GM11168 (cell line): Measurements from ENCODE around the gene LRP6.
"Not testable (repeated sequence)": the region's sequence is repeated elsewhere in the genome, so short reads cannot be mapped to it uniquely, and the experiment has no call there.

Experiments
- in situ Hi-C: fragments of 300-500 bp; cut with MboI; formaldehyde crosslinking; loops from one replicate; pipeline ENCODE4 v1.12.0; 2022; ENCODE audit warnings: low sequenced_read_pairs; ENCODE audit not compliant: unreplicated experiment

The LRP6 gene

DNA sequence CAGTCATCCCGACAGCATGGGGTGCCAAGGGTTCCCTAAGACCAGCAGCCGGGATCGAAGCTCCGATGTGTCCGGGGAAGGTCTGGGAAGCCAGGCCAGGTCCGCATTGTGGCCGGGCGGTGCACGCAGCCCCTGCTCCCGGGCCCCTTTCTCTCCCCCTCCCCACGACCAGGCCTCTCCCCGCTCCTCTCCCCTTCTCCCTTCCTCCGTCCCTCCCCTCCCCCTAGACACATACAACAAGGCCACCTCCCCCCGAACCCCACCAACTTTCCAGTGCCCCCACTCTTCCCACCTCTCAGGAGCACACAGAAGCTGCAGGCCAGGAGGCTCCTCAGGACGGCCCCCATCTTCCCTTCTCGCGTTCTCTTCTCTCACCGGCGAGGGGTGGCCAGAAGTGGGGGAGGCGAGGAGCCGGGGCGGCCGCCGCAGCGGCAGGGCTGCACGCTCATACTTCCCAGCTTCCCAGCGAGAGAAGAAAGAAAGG lies 413 bp downstream of the LRP6 start:
- in situ Hi-C loops: no loop called here

DNA sequence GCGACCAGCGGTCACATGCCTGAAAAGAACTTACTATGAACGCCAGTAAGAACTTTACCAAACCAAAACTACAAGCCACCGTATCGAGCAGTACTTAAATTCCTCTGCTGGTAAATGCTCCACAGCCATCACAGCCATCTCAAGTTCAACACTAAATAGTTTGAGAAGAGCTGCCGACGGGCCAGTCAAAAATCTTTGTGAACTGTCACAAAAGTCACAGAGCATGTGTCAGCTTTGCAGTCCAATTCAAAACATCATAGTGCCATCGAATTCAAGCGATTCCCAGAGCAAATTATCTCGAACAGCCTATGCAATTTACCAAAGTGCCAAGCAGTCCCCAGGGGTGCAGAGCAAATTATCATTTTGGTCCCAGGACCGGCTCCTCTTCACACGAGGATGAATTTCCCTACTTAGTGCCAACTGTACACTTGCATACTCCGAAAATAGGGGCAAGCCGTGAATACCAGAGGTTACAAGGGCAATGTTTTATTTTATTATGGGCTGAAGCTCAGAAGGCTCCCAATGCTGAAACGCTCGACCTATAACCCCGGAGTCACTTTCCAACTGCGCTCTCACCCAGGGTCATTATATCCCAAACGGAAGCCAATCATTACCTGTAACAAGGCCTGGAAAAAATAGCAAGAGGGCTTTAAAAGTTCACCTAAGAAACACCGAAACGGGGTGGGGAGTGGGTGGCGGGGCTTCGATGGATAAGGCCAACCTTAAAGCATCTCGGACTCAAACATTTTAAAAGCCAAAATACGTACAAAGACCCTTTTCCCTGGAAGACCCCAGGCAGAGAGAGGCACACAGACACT lies 1.1 kb downstream of the LRP6 start:
- in situ Hi-C loops: no loop called here

DNA sequence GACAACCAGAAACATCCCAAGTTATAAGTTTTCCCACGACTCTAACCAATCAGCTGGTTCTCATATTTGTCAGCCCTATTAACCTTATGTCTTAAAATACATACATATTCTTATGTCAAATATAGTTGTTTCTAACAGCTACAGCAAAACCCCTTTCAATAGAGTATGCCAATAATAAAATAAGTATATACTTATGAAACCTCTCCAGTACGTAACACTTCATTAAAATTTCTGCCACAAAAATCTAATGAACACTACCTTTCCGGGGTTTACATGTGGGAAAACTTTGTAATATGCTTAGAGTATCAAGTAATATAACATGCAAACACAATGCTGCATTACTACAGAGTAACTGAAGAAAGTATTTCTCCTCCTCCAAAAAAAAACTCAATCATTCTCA lies 1.8 kb downstream of the LRP6 start:
- in situ Hi-C loops: no loop called here

DNA sequence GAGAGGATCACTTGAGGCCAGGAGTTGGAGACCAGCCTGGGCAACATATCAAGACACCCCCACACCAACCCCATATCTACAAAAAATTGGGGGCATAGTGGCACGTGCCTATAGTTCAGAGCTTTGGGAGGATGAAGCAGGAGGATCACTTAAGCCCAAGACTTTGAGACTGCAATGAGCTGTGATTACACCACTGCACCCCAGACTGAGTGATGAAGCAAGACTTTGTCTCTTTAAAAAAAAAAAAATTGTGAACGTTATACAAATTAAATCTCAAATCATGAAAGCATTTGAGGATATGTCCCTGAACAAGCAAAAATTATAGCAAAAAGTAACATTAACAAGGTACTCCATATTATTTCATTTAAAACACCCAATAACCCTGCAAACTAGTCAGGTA lies 2.9 kb downstream of the LRP6 start:
- in situ Hi-C loops: no loop called here

DNA sequence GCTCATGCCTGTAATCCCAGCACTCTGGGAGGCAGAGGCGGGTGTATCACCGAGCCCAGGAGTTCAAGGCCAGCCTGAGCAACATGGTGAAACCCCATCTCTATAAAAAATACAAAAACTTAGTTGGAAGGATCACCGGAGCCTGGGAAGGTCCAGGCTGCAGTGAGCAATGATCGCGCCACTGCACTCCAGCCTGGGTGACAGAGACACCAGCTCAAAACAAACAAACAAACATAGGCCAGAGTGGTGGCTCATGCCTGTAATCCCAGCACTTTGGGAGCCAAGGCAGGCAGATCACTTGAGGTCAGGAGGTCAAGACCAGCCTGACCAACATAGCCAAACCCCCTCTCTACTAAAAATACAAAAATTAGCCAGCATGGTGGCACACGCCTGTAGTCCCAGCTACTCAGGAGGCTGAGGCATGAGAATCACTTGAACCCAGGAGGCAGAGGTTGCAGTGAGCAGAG lies 10.5 kb downstream of the LRP6 start:
- in situ Hi-C loops: not testable (repeated sequence)

DNA sequence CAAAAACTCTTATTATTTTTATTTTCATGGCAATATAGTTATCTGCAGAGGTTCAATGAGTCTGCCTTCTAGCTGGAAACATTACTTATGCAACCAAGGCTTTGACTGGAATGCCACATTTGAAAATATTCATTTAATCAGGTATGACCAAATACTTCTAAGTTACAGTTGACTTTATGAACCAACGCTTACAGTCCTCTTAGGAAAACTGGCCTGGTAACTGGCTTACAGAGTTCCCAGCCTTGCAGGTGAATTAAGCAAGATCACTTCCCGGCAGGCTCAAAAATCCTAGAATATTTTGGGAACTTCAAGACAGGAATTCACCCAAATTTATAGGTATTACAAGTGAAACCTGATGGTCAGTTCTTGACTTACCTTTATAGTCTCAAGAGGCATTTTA lies 12.3 kb downstream of the LRP6 start:
- in situ Hi-C loops: no loop called here

DNA sequence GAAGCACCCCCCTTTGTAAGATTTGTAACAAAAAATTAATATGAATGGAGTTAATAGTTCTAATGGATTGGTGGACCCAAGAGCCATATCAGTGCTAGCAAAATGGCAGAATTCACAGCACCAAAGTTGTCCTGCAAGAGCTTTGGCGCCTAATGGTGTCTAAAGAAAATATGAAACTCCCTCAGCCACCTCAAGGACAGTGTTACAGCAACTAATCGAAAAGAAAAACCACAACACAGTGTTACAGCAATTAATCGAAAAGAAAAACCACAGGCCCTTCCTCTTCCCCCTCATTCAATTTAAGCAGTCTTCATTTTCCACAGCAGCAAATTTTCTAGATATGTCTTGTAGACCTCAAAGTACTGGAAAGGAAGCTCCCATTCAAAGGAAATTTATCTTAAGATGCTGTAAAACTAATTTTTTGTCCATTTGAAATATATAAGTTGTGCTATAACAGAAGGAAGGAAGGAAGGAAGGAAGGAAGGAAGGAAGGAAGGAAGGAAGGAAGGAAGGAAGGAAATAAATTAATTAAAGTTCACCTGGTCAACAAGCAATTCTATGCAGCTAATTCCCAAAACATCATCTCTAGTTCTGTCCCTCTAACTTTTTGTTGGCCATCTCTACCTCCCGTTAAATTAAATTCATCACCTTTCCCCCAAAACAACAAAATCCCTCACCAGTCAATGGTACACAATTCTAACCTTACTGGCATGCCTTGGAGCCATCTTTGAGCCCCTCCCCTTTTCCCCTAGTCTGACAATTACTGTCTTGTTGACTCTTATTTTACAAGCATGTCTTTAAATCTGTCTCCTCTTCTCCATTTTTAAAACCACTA lies 17.4 kb downstream of the LRP6 start:
- in situ Hi-C loops: no loop called here

DNA sequence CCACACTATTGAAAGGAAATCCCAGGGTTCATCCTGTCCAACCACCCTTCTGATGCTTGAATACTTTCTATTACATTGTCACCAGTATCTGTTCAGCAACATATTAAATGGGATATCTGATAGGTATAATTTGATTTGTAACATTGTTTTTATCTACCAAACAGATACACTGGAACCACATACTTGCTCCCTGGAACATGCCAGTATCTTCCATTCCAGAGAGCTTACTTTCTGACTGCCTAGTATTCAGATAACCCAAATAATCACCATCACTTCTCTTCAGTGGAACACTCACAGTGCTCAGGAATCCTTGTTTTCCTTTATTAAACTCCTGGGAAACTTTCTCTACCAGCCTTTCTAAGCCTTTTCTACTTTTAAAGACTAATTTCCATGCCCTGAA lies 19.3 kb downstream of the LRP6 start:
- in situ Hi-C loops: no loop called here

DNA sequence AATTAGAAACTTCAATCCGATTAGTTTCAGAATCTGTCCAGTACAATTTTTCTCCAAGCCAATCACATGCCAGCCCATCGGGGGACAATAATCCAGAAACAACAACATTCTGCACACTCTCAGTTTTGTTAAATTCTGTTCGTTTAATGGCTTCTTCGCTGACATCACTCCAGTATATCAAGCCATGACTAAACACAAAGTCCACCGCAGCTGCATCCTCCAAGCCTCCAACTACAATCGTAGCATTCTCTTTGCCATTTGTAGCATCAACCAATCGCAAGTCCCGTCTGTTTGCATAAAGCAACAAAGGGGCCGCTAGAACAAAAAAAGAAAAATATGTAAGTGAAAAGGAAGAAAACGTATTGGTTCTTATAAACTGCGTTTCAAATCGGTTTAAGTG lies 22.5 kb downstream of the LRP6 start:
- in situ Hi-C loops: no loop called here

DNA sequence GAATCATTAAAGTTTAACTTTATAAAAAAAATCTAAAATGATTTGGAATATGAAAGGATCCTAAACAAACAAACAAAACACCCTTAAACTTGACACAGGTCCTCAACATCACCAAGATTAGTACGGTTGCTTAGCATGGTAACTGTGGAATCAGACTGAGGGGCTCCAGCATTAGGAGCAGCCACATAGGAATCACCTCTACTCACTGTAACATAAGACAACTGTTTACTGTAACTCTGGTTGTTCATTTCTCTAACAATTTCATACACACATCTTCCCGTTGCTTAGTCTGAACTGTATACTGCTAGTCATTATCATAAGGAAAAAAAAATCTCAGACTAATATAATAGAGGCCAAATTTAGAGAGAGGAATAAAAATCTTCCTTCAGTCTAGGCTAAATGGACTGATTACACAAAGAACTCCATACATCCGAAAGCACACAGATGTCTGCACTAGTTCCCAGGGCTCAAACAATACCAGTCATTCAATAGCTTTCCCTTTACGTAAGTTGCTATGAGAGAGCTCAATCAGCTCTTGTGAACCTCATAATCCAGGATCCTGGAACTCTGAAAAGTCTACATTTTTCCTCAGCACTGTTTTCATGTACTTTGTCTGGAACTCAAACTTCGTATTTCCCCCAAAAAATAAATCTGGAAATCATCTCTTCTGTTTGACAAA lies 26.0 kb downstream of the LRP6 start:
- in situ Hi-C loops: no loop called here

DNA sequence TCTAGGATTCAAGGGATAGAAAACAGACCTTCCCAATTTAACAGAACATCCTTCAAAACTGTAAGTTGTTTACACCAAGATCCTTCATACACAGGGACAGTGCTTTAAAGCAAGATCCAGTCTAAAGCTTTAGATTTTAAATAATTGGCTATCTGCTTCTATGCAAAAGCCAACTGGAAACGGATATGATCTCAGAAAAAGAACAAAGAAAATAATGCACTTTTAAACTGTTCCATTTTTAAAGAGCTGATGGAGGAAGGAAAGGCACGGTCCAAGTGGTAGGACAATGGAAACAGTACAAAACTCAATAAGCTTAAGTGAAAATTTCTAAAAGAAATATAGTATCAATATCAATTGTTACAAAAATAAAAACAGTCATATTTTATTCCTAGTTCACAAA lies 27.7 kb downstream of the LRP6 start:
- in situ Hi-C loops: no loop called here

DNA sequence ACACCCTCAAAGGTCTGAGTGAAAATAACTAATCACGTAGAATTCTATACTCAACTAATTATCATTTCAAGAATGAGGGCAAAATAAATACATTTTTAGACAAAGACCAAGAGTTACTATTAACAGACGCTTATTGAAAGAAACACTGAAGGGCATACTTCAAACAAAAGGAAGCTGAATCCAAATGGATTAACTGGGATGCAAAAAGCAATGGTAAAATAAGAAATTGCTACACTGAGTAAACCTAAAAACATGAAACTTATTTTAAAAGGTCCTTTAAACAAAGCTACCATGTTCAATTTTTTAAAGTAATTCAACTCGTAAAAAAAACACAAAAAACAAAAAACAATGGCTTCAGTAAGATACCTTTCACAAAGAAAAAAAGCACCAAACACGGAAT lies 28.2 kb downstream of the LRP6 start:
- in situ Hi-C loops: no loop called here

DNA sequence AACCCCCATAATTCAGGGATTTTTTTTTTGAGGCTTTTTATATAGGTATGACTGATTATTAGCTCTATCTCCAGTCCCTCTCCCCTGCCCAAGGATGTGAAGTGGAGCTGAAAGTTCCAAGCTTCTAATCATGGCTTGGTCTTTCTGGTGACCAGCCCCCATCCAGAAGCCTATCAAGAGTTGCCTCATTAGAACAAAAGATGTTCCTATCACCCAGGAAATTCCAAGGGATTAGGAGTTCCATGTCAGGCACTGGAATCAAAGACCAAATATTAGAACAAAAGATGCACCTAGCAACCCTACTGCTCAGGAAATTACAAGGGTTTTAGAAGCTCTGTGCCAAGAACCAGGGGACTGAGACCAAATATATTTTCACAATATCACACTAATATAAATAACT lies 29.9 kb downstream of the LRP6 start:
- in situ Hi-C loops: no loop called here

DNA sequence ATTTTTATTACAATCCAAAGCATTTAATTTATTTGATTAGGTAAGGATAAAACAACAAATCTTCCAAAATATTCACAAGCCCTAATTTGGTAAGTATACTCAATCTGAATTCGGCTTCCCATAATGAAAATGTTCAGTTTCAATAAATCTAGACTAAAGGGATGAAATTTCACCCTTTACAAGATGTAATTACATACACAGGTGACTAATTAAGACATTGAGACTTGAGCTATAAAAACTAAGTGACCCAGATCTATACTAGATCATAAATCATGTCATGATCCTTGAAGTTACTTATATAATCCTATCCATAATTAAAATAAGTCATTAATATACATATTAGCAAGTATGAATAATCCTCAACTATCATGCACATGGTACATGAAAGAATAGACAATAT lies 36.6 kb downstream of the LRP6 start:
- in situ Hi-C loops: no loop called here

DNA sequence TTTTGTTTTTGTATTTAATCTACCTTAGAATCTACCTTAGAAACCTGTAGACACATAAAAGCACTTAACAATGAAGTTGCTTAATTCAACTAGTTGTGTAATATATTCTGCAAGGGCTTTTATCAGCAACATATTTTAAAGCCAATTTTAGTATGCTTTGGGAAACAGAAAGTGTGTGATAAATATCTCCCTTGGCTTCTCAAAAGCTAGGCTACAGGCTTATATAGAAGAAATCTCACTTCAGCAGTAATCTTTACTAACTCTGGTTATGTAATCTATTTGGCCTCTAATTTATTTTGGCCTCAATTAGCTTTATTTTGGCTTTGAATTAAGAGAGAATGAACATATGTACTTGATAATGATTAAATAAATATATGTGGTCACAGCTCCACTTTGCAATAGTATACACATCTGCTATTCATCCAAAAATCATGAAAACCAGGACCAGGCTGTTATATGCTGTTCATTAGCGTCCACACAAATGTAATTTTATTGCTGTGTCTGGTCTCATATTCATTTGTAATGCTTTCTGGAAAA lies 37.2 kb downstream of the LRP6 start:
- in situ Hi-C loops: no loop called here

DNA sequence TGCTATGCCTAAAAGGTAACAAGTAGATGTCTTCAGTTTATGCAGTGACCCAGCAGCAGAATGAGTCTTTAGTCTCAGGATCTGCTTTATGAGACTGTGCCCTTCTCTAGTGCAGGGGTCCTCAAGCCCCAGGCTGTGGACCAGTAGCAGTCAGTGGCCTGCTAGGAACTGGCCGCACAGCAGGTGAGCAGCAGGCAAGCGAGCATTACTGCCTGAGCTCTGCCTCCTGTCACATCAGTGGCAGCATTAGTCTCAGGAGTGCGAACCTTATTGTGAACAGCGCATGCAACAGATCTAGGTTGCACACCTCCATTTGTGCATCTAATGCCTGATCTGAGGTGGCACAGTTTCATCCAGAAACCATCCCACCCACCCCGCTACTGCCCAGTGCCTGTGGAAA lies 38.4 kb downstream of the LRP6 start:
- in situ Hi-C loops: no loop called here

DNA sequence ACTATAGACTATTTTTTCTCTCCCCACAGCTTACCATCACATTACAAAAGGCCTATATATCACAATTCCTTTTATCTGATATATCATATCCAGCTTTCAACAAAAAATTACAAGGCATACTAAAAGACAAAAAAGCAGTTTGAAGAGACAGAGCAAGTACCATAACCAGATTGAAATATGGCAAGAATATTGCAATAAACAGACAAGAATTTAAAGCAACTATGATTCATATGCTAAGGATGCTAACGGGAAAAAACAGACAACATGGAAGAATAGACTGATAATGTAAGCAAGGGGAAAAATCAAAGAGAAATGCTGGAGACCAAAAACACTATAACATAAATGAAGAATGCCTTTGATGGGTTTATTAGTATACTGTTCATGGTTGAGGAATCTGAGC lies 40.7 kb downstream of the LRP6 start:
- in situ Hi-C loops: no loop called here

DNA sequence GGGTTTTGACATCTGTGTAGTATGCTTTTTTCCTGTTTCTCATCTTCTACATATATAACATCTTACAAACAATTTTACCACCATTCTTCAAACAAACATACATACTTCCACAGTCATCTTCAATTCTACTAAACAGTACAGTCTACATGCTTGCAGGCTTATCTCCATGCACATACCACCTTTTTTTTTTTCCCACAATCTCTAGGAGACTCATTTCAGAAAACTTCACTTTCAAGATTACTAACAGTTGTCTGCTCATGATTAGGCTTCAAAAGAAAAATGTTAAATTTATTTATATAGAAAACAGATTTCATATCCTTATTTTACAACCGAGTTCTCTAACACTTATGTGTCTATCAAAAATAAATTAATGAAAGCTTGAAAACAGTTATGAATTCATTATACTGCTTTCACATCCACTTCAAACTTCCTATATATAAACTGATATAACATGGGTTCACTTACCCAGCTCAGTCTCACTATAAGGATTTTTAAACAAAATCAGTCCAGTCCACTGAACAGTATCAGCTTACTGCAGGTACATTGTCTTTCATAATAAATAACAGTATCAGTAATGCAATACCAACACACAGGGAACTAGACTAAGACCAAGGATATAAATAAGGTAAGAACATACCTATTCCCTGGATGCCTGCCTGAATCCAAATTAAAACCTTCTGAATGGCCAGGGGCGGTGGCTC lies 42.5 kb downstream of the LRP6 start:
- in situ Hi-C loops: no loop called here

DNA sequence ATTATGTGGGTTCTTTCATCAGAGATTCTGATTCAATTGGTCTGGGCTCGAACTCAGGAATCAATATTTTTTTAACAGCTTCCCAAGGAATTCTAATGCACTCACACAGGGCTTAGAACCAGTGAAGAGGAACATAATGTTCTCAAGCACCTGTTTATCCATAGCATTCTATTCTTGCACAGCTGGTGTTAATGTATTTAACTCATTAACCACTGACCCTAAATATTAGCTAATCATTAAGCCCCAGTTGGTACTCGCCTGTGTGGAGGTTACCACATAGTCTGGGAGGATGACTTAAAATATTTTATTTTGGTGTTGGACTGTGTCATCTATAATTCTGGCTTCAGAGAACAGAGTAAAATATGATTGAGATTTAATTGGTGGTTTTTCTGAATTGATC lies 45.3 kb downstream of the LRP6 start:
- in situ Hi-C loops: no loop called here

DNA sequence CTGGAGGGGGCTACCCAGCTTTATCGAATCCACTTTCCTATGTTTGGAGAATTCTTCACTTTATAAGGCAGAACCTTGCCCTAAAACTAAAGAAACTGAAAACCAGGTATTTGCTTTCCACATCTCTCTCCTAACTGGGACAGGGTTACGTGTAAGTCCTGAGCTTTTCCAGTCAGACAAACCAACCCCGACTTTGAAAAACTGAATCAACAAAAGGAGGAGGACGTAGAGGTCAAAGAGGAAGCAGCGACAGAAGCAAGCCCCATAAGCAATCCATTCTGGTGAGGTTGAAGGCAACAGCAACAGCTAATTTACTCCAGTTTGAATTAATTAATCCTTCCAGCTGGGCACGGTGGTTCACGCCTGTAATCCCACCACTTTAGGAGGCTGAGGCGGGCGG lies 47.2 kb downstream of the LRP6 start:
- in situ Hi-C loops: no loop called here
